ENCODE data around the gene COPZ2.

COPZ2 gene

DNA sequence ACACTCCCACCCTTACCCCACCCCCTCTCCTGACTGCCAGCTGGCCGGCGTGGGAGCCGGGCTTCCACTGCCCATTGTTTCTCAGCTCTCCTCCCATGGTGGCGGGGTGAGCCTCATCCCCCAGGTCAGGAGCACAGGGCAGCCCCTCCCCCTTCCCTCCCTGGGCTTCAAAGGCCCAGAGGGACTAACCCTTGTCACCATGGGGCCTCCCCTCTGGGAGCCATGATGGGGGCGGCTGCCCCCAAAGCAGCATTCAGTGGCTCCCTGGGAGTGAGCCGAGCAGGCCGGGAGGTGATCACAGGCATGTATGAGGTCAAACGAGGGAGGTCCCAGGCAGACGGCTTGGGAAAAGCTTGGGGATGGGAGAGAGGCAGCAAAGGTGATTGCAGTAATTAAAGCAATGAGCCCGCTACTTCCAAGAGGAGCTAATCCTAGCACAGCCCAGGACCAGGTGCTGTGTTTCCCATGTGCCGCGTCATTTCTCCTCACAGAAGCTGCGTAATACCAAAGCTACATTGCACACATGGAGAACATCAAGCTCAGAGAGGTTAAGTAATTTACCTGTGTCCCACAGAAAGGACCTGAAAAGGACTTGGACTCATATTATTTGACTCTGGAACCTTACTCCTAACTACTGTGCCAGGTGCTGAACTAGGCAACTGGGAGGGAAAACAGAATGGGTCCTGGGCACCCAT lies 42.2 kb downstream of the COPZ2 start:
- H2AFZ ChIP-seq (ENCODE audit: low read depth, low read length), result no peak overlapping the region
- no peaks in the 10 kb centered on the region for H3K79me2 ChIP-seq (ENCODE audit: insufficient read depth, low read length)
- no peak overlapping the region for H3K27ac ChIP-seq (ENCODE audit: low read length)
- TF ChIP-seq EZH2 (IDR thresholded peaks at IDR 0.05; ENCODE audit: borderline replicate concordance, low read depth, low read length, severe bottlenecking), result no peak
- TF ChIP-seq, protein P1, sequence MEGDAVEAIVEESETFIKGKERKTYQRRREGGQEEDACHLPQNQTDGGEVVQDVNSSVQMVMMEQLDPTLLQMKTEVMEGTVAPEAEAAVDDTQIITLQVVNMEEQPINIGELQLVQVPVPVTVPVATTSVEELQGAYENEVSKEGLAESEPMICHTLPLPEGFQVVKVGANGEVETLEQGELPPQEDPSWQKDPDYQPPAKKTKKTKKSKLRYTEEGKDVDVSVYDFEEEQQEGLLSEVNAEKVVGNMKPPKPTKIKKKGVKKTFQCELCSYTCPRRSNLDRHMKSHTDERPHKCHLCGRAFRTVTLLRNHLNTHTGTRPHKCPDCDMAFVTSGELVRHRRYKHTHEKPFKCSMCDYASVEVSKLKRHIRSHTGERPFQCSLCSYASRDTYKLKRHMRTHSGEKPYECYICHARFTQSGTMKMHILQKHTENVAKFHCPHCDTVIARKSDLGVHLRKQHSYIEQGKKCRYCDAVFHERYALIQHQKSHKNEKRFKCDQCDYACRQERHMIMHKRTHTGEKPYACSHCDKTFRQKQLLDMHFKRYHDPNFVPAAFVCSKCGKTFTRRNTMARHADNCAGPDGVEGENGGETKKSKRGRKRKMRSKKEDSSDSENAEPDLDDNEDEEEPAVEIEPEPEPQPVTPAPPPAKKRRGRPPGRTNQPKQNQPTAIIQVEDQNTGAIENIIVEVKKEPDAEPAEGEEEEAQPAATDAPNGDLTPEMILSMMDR (IDR thresholded peaks at IDR 0.05; ENCODE audit: borderline replicate concordance, extremely low read depth, low read length, poor library complexity, severe bottlenecking), result no peak
- H3K9me3 ChIP-seq (ENCODE audit: insufficient read depth, low read length, severe bottlenecking), result no peaks in the 10 kb centered on the region
- H3K4me3 ChIP-seq (ENCODE audit: low read depth in 1 of 2, low read length in 2 of 2), result no peak overlapping the region
- H3K4me1 ChIP-seq (ENCODE audit: insufficient read depth, low read length), result no peaks in the 10 kb centered on the region
- no peaks in the 10 kb centered on the region for H3K36me3 ChIP-seq (ENCODE audit: insufficient read depth, low read length)
- peaks cover 4% of the 10 kb centered on the region for H4K20me1 ChIP-seq (ENCODE audit: insufficient read depth, low read length)
- peaks cover 13% of the 10 kb centered on the region for H3K27me3 ChIP-seq (ENCODE audit: insufficient read depth, low read length, poor library complexity)
- no peak overlapping the region for H3K9ac ChIP-seq (ENCODE audit: low read depth, low read length)
- ATAC-seq (ENCODE audit: insufficient read depth, low read depth), result no peak
- DNase-seq, result no peak
- H3K4me2 ChIP-seq (ENCODE audit: insufficient read depth, low read length), result no peak overlapping the region

DNA sequence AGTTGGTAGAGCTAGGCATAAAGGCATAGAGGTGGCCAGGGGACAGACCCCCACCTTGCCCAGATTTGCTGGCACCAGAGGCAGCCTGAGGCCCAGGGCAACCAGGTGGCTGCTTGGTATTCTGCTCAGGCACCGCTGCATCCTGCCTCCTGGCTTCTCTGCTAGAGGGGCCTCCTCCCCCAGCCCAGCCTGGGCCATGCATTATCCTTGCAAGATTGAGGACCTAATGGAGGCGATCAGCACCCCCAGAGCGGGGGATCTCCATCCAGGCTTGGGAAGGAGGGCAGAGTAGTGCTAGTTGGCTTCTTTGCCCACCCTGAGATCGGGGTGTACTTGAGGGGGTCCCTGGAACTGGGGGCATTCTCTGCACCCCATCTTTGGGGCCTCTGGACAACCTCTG lies 42.9 kb downstream of the COPZ2 start:
- peaks cover 13% of the 10 kb centered on the region for H3K27me3 ChIP-seq (ENCODE audit: insufficient read depth, low read length, poor library complexity)
- no peak overlapping the region for H3K4me2 ChIP-seq (ENCODE audit: insufficient read depth, low read length)
- peaks cover 3% of the 10 kb centered on the region for H4K20me1 ChIP-seq (ENCODE audit: insufficient read depth, low read length)
- no peaks in the 10 kb centered on the region for H3K9me3 ChIP-seq (ENCODE audit: insufficient read depth, low read length, severe bottlenecking)
- no peak overlapping the region for H3K27ac ChIP-seq (ENCODE audit: low read length)
- H3K36me3 ChIP-seq (ENCODE audit: insufficient read depth, low read length), result no peaks in the 10 kb centered on the region
- no peak overlapping the region for H2AFZ ChIP-seq (ENCODE audit: low read depth, low read length)
- no peak overlapping the region for H3K9ac ChIP-seq (ENCODE audit: low read depth, low read length)
- no peak overlapping the region for H3K4me3 ChIP-seq (ENCODE audit: low read depth in 1 of 2, low read length in 2 of 2)
- no peaks in the 10 kb centered on the region for H3K79me2 ChIP-seq (ENCODE audit: insufficient read depth, low read length)
- ATAC-seq (ENCODE audit: insufficient read depth, low read depth), result no peak
- TF ChIP-seq EZH2 (IDR thresholded peaks at IDR 0.05; ENCODE audit: borderline replicate concordance, low read depth, low read length, severe bottlenecking), result no peak
- no peak for DNase-seq
- no peaks in the 10 kb centered on the region for H3K4me1 ChIP-seq (ENCODE audit: insufficient read depth, low read length)

DNA sequence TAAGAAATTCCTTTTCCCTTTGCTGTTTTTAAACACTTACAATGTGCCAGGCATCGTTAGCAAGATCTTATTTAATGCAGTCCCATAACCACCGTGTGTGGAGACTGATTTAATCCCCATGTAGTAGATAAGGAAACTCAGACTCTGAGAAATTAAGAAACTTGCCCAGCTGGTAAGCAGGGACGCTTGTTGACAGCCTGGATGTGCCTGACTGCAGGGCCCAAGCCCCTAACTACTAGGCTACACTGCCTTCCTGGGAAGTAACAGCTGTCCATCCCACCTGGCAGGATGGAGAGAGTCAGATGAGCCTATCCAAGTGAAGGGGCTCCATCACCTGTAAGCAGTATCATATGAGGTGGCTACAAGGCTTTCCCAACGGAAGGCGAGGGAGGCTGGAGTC lies 43.6 kb downstream of the COPZ2 start:
- Histone ChIP-seq H2AFZ (ENCODE audit: low read depth, low read length) (no peak overlapping the region), H3K27me3 (ENCODE audit: insufficient read depth, low read length, poor library complexity) (peaks cover 13% of the 10 kb centered on the region), H4K20me1 (ENCODE audit: insufficient read depth, low read length) (no peaks in the 10 kb centered on the region; the same call in 1 of the 2 replicates), H3K27ac (ENCODE audit: low read length) (no peak overlapping the region), H3K4me2 (ENCODE audit: insufficient read depth, low read length) (no peak overlapping the region), H3K4me1 (ENCODE audit: insufficient read depth, low read length) (no peaks in the 10 kb centered on the region), H3K4me3 (ENCODE audit: low read depth in 1 of 2, low read length in 2 of 2) (no peak overlapping the region), H3K36me3 (ENCODE audit: insufficient read depth, low read length) (no peaks in the 10 kb centered on the region), H3K9me3 (ENCODE audit: insufficient read depth, low read length, severe bottlenecking) (no peaks in the 10 kb centered on the region), H3K79me2 (ENCODE audit: insufficient read depth, low read length) (no peaks in the 10 kb centered on the region), H3K9ac (ENCODE audit: low read depth, low read length) (no peak overlapping the region)
- TF ChIP-seq, protein P1 (IDR thresholded peaks at IDR 0.05; ENCODE audit: borderline replicate concordance, extremely low read depth, low read length, poor library complexity, severe bottlenecking), result no peak
- TF ChIP-seq EZH2 (IDR thresholded peaks at IDR 0.05; ENCODE audit: borderline replicate concordance, low read depth, low read length, severe bottlenecking), result no peak
- ATAC-seq (ENCODE audit: insufficient read depth, low read depth), result no peak
- DNase-seq, result no peak

DNA sequence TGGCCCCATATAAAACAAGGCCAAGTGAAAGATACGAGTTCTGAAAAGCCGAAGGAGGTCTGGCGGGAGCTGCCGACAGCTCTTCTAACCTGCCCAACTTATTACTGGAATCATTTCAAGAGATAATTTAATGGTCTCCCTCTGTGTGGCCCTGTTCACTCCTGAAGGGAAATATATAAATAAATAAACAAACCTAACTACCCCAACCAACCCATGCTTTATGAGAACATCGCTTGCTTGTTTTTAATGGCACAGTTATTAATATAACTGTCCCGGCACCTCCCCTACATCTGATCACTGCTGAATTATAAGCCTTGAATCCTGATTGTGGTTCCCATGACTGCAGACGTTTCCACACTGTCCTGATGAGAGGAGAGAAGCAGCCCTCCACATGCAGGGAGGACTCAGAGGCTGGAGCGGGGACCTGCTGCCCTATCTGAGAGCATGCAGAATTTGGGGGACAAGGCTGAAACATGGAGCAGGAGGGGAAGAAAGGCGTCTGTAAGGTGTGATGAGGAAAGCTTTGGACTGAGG lies 44.5 kb downstream of the COPZ2 start:
- Histone ChIP-seq H3K79me2 (ENCODE audit: insufficient read depth, low read length) (no peaks in the 10 kb centered on the region), H3K4me1 (ENCODE audit: insufficient read depth, low read length) (no peaks in the 10 kb centered on the region), H3K9me3 (ENCODE audit: insufficient read depth, low read length, severe bottlenecking) (no peaks in the 10 kb centered on the region), H4K20me1 (ENCODE audit: insufficient read depth, low read length) (no peaks in the 10 kb centered on the region; the same call in 1 of the 2 replicates), H3K27ac (ENCODE audit: low read length) (no peak overlapping the region), H3K4me2 (ENCODE audit: insufficient read depth, low read length) (no peak overlapping the region), H3K36me3 (ENCODE audit: insufficient read depth, low read length) (no peaks in the 10 kb centered on the region), H3K27me3 (ENCODE audit: insufficient read depth, low read length, poor library complexity) (peaks cover 13% of the 10 kb centered on the region), H2AFZ (ENCODE audit: low read depth, low read length) (no peak overlapping the region), H3K9ac (ENCODE audit: low read depth, low read length) (no peak overlapping the region), H3K4me3 (ENCODE audit: low read depth in 1 of 2, low read length in 2 of 2) (no peak overlapping the region)
- no peak for TF ChIP-seq EZH2 (IDR thresholded peaks at IDR 0.05; ENCODE audit: borderline replicate concordance, low read depth, low read length, severe bottlenecking)
- TF ChIP-seq, protein P1 (IDR thresholded peaks at IDR 0.05; ENCODE audit: borderline replicate concordance, extremely low read depth, low read length, poor library complexity, severe bottlenecking), result no peak
- DNase-seq, result no peak
- no peak for ATAC-seq (ENCODE audit: insufficient read depth, low read depth)

All from DND-41 (cell line).